ENCODE data around the gene NUTM2A.
"Not testable (repeated sequence)": the region's sequence is repeated elsewhere in the genome, so short reads cannot be mapped to it uniquely, and the experiment has no call there.

GRCh38 chr10:87247335-87247734 is 22.1 kb downstream of the NUTM2A start:
- TF ChIP-seq, protein P1, sequence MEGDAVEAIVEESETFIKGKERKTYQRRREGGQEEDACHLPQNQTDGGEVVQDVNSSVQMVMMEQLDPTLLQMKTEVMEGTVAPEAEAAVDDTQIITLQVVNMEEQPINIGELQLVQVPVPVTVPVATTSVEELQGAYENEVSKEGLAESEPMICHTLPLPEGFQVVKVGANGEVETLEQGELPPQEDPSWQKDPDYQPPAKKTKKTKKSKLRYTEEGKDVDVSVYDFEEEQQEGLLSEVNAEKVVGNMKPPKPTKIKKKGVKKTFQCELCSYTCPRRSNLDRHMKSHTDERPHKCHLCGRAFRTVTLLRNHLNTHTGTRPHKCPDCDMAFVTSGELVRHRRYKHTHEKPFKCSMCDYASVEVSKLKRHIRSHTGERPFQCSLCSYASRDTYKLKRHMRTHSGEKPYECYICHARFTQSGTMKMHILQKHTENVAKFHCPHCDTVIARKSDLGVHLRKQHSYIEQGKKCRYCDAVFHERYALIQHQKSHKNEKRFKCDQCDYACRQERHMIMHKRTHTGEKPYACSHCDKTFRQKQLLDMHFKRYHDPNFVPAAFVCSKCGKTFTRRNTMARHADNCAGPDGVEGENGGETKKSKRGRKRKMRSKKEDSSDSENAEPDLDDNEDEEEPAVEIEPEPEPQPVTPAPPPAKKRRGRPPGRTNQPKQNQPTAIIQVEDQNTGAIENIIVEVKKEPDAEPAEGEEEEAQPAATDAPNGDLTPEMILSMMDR (IDR thresholded peaks at IDR 0.05) = not testable (repeated sequence)
- TF ChIP-seq EP300 (IDR thresholded peaks at IDR 0.05) = not testable (repeated sequence)

Data from tibial nerve (tissue), 4 donors.